ENCODE results near the gene NLGN1. TPM values are rescaled to one million over a fixed set of nuclear protein-coding genes. Genes with fewer than 3 reads are reported as not detected.
"Not testable (repeated sequence)": the region's sequence is repeated elsewhere in the genome, so short reads cannot be mapped to it uniquely, and the experiment has no call there.

Gene NLGN1
- total RNA-seq, 1 donor from 2014 or later: not detected

DNA sequence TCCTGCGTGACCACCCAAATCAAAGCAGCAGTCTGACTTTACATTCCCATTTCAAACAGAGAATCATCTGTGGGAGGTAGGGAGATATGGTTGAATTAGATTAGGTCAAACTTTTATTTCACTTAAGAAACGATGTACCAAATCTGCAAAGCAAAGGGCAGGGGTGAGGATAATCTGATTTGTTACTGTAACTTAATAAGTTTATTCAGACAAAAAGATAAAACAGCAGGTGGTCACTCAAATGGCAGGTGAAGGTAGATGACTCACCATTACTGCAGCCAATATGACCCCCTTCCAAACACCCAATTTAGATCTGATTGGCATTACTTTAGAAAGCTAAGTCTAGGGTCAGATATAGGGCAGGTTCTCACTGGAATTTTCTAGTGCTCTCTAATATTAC lies 810.6 kb downstream of the NLGN1 start:
- Mint-ChIP-seq H3K9me3 (ENCODE audit: low read depth) (no peaks in the 10 kb centered on the region), H3K4me3 (ENCODE audit: unreplicated experiment) (no peak overlapping the region), H3K4me1 (ENCODE audit: low read depth) (peaks cover 12% of the 10 kb centered on the region), H3K27me3 (ENCODE audit: low read depth) (no peaks in the 10 kb centered on the region), H3K36me3 (ENCODE audit: low read depth) (no peaks in the 10 kb centered on the region), H3K27ac (ENCODE audit: unreplicated experiment) (no peak overlapping the region)
- DNase-seq (ENCODE audit: low spot score): no peak
- no peak for TF ChIP-seq CTCF (IDR thresholded peaks at IDR 0.05)

DNA sequence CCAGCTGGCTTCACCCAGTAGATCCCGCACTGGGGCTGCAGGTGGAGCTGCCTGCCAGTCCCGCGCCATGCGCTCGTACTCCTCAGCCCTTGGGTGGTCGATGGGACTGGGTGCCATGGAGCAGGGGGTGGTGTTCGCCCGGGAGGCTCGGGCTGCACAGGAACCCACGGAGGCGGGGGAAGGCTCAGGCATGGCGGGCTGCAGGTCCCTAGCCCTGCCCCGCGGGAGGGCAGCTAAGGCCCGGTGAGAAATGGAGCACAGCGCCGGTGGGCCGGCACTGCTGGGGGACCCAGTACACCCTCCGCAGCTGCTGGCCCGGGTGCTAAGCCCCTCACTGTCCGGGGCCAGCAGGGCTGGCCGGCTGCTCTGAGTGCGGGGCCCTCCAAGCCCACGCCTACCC lies 814.4 kb downstream of the NLGN1 start:
- not testable (repeated sequence) for H3K27me3 Mint-ChIP-seq (ENCODE audit: low read depth); H3K36me3 Mint-ChIP-seq (ENCODE audit: low read depth); H3K27ac Mint-ChIP-seq (ENCODE audit: unreplicated experiment); H3K9me3 Mint-ChIP-seq (ENCODE audit: low read depth); DNase-seq (ENCODE audit: low spot score); H3K4me1 Mint-ChIP-seq (ENCODE audit: low read depth); H3K4me3 Mint-ChIP-seq (ENCODE audit: unreplicated experiment)

GRCh38 chr3:174215456-174215855 lies 817.9 kb downstream of the NLGN1 start:
- no peak for DNase-seq (ENCODE audit: low spot score)
- Mint-ChIP-seq H3K4me3 (ENCODE audit: unreplicated experiment) (no peak overlapping the region), H3K9me3 (ENCODE audit: low read depth) (no peaks in the 10 kb centered on the region), H3K36me3 (ENCODE audit: low read depth) (no peaks in the 10 kb centered on the region), H3K27ac (ENCODE audit: unreplicated experiment) (no peak overlapping the region), H3K27me3 (ENCODE audit: low read depth) (no peaks in the 10 kb centered on the region), H3K4me1 (ENCODE audit: low read depth) (peaks cover 8% of the 10 kb centered on the region)
- TF ChIP-seq CTCF (IDR thresholded peaks at IDR 0.05): no peak

- TF ChIP-seq CTCF (IDR thresholded peaks at IDR 0.05): no peak
Observed at GRCh38 chr3:174216019-174216418, 818.5 kb downstream of the NLGN1 start.

DNA sequence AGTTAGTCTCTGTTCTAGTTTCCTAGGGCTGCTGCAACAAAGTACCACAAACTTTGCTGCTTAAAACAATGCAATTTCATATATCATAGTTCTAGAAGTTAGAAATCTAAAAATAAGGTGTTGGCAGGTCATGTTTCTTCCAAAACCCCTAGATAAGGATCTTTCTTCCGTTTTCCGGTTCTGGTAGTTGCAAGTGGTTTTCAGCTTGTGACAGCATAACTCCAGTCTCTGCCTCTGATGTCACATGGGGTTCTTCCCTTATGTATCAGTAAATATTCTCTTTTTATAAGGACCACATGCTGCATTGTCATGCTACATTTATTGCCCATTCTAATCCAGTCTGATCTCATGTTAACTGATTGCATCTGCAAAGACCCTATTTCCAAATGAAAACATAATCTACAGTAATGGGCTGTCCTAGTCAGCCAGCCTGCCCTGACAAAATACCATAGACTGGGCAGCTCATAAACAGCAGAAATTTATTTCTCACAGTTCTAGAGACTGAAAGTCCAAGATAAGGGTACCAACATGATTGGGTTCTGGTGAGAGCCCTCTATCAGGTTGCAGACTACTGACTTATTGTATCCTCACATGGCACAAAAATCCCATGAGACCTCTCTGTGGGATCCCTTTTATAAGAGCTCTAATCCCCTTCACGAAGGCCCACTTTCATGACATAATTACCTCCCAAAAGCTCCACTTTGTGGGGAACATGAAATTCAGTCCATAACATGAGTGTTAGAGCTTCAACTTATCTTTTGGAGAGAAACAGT lies 819.6 kb downstream of the NLGN1 start:
- Mint-ChIP-seq H3K4me1 (ENCODE audit: low read depth) (peaks cover 8% of the 10 kb centered on the region), H3K36me3 (ENCODE audit: low read depth) (no peaks in the 10 kb centered on the region), H3K4me3 (ENCODE audit: unreplicated experiment) (no peak overlapping the region), H3K27me3 (ENCODE audit: low read depth) (no peaks in the 10 kb centered on the region), H3K27ac (ENCODE audit: unreplicated experiment) (no peak overlapping the region), H3K9me3 (ENCODE audit: low read depth) (no peaks in the 10 kb centered on the region)
- DNase-seq (ENCODE audit: low spot score): no peak
- TF ChIP-seq CTCF (IDR thresholded peaks at IDR 0.05): no peak

More at GRCh38 chr3:174216019-174216418, 818.5 kb downstream of the NLGN1 start:
- Mint-ChIP-seq H3K4me3 (ENCODE audit: unreplicated experiment) (no peak overlapping the region), H3K9me3 (ENCODE audit: low read depth) (no peaks in the 10 kb centered on the region), H3K4me1 (ENCODE audit: low read depth) (peaks cover 8% of the 10 kb centered on the region), H3K27me3 (ENCODE audit: low read depth) (no peaks in the 10 kb centered on the region), H3K36me3 (ENCODE audit: low read depth) (no peaks in the 10 kb centered on the region), H3K27ac (ENCODE audit: unreplicated experiment) (no peak overlapping the region)
- no peak for DNase-seq (ENCODE audit: low spot score)

DNA sequence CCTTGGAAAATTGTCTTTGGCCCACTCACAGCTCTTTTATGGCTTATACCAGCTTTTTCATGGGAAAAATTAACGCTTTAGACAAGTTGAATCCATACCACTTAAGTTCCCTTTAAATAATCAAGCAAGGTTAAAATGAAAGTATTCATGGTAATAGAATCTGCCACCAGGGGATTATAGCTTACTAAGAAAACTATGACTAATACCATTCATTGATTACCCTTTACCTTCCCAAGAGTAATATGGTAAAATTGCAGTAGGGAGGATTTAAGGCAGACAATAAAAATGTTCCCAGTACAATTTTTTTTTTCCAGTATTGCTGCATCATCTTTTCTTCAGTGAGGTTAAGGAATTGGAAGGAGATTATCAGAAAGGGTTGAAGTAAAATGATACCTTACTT lies 820.5 kb downstream of the NLGN1 start:
- TF ChIP-seq CTCF (IDR thresholded peaks at IDR 0.05): peak; percentile 32
- Mint-ChIP-seq H3K4me1 (ENCODE audit: low read depth) (peaks cover 8% of the 10 kb centered on the region), H3K4me3 (ENCODE audit: unreplicated experiment) (no peak overlapping the region), H3K36me3 (ENCODE audit: low read depth) (no peaks in the 10 kb centered on the region), H3K27me3 (ENCODE audit: low read depth) (no peaks in the 10 kb centered on the region), H3K27ac (ENCODE audit: unreplicated experiment) (no peak overlapping the region), H3K9me3 (ENCODE audit: low read depth) (no peaks in the 10 kb centered on the region)
- no peak for DNase-seq (ENCODE audit: low spot score)
